Progenitor cell of endocrine pancreas (in vitro differentiated cells): ENCODE measurements around the gene PTPN13. TPM values are rescaled to one million over a fixed set of nuclear protein-coding genes. Genes with fewer than 3 reads are reported as not detected.

Experiments used
- DNase-seq: peaks from one replicate; pipeline ENCODE4 v3.0.0; 2021; ENCODE audit warnings: low spot score; ENCODE audit not compliant: unreplicated experiment
- H3K27ac Mint-ChIP-seq: 2 replicates; pipeline ENCODE4 v1.8.0; 2021; ENCODE audit warnings: mild to moderate bottlenecking, moderate library complexity, mixed read lengths
- H3K27me3 Mint-ChIP-seq: 2 replicates; pipeline ENCODE4 v1.8.0; 2021; ENCODE audit warnings: mixed read lengths
- H3K36me3 Mint-ChIP-seq: 2 replicates; pipeline ENCODE4 v1.8.0; 2022; ENCODE audit warnings: mixed read lengths; ENCODE audit not compliant: insufficient read depth
- H3K4me1 Mint-ChIP-seq: 2 replicates; pipeline ENCODE4 v1.8.0; 2021; ENCODE audit warnings: low read depth, mixed read lengths
- H3K4me3 Mint-ChIP-seq: 2 replicates; pipeline ENCODE4 v1.8.0; 2021; ENCODE audit warnings: low read depth, mild to moderate bottlenecking, moderate library complexity, mixed read lengths
- H3K9me3 Mint-ChIP-seq: 2 replicates; pipeline ENCODE4 v1.8.0; 2021; ENCODE audit warnings: low read depth, mixed read lengths
- total RNA-seq: library from RNA; stranded (reverse); gene quantifications from 2 replicates; pipeline ENCODE4 v1.2.1, GENCODE V29; 2021
- TF ChIP-seq, protein P1 (sequence below): fragments of 200-600 bp; sonication (generic); IDR thresholded peaks from one replicate; pipeline ENCODE4 v1.5.0; 2021; ENCODE audit warnings: antibody characterized with exemption, mild to moderate bottlenecking; ENCODE audit not compliant: unreplicated experiment

PTPN13 gene
- total RNA-seq, 1 donor from 2014 or later, result 63.1 TPM

DNA sequence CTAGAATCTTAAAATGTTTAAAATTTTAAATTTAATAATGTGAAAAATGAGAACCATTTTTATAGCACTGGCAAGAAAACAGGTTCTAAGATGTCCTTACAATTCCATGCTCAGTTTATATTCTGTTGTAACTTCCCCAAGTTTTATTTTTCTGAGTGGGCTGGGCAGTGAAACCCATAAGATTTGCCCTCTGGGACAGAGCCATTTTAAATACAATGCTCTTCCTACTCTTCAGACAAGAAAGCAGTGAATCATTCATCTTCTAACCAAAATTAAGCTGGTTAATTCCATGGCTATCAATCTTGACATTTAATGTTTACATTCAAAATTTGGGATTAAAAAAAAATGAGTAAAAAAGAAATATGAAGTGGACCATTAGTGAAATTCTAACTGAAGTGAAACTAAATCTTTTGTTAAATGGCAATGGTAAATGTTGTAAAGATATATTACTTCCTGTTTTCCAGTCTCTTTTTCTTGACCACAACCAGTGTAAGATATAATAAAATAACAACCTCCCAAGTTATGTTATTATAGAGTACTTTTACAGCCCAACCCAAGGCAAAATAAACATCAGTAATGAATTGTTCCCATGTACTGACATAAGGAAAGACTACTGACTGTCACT is 37.2 kb upstream of the PTPN13 start:
- no peak for DNase-seq
- no peak overlapping the region for H3K4me3 Mint-ChIP-seq
- no peaks in the 10 kb centered on the region for H3K36me3 Mint-ChIP-seq
- H3K27ac Mint-ChIP-seq, result no peak overlapping the region
- TF ChIP-seq, protein P1, sequence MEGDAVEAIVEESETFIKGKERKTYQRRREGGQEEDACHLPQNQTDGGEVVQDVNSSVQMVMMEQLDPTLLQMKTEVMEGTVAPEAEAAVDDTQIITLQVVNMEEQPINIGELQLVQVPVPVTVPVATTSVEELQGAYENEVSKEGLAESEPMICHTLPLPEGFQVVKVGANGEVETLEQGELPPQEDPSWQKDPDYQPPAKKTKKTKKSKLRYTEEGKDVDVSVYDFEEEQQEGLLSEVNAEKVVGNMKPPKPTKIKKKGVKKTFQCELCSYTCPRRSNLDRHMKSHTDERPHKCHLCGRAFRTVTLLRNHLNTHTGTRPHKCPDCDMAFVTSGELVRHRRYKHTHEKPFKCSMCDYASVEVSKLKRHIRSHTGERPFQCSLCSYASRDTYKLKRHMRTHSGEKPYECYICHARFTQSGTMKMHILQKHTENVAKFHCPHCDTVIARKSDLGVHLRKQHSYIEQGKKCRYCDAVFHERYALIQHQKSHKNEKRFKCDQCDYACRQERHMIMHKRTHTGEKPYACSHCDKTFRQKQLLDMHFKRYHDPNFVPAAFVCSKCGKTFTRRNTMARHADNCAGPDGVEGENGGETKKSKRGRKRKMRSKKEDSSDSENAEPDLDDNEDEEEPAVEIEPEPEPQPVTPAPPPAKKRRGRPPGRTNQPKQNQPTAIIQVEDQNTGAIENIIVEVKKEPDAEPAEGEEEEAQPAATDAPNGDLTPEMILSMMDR, result no peak
- peaks cover 37% of the 10 kb centered on the region for H3K4me1 Mint-ChIP-seq
- peaks cover 55% of the 10 kb centered on the region for H3K27me3 Mint-ChIP-seq
- H3K9me3 Mint-ChIP-seq, result no peaks in the 10 kb centered on the region

DNA sequence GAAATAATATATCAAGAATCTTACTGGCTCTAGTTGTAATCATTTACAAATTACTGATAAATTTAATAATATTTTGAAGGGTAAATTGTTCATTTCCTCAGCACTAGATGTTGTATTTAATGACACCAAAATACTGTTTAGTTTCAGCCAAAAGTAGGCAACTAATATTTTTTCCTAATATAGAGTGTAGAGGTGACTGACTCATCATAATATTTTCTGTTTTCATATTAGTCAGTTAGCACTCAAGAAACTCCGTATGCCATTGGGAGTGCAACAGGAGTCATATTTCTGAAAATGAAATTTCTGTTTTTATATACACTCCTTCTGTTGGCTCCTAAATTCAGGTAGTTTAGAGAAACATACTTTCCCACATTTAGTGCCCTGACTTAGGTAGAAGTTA is 36.6 kb upstream of the PTPN13 start:
- Mint-ChIP-seq H3K27ac (no peak overlapping the region), H3K9me3 (no peaks in the 10 kb centered on the region), H3K27me3 (peaks cover 54% of the 10 kb centered on the region), H3K4me3 (no peak overlapping the region), H3K4me1 (peaks cover 37% of the 10 kb centered on the region), H3K36me3 (no peaks in the 10 kb centered on the region)
- no peak for DNase-seq
- TF ChIP-seq, protein P1, result no peak

DNA sequence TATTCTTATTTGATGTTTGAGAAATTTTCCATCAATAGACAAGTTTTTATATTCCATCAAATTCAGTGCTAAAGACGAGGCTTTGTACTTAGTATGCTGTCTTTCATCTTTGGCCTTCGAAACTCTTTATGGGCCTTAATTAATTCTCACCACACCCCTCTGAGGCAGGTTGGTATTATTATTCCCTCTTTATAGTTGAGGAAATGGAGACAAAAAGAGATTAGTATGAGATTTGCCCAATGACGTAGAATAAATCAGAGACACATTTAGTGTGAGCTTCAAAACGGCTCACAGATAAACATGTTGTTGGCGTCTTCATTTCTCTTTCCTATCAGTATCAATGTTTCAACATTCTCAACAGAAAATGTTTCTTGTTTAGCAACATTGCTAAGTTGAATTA is 35.9 kb upstream of the PTPN13 start:
- DNase-seq, result no peak
- H3K4me1 Mint-ChIP-seq, result peaks cover 36% of the 10 kb centered on the region

DNA sequence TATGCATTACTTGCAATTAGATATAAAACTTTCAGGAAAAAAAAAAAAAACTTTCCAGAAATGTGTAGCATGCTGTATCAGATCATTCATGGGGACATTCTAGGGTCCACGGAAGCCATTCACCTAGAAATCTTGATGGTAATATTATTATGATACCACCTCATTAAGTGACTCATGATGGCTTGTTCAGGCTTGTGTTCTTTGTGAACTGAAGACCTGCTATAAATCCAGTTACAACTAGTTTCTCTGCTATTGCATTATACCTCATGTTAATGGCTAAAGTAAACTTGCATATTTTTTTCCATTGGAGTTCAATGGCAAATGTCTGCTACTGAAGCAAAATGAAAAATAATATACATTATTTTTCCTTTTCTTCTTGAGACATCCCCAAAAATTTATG is 35.3 kb upstream of the PTPN13 start:
- Mint-ChIP-seq H3K27me3 (peaks cover 51% of the 10 kb centered on the region), H3K4me1 (peaks cover 34% of the 10 kb centered on the region), H3K9me3 (no peaks in the 10 kb centered on the region), H3K36me3 (no peaks in the 10 kb centered on the region), H3K4me3 (no peak overlapping the region), H3K27ac (no peak overlapping the region)
- TF ChIP-seq, protein P1, result no peak
- DNase-seq, result no peak

More for the DNA sequence above, 35.9 kb upstream of the PTPN13 start:
- Mint-ChIP-seq H3K36me3 (no peaks in the 10 kb centered on the region), H3K27ac (no peak overlapping the region), H3K27me3 (peaks cover 53% of the 10 kb centered on the region), H3K9me3 (no peaks in the 10 kb centered on the region), H3K4me3 (no peak overlapping the region)
- TF ChIP-seq, protein P1, result no peak

DNA sequence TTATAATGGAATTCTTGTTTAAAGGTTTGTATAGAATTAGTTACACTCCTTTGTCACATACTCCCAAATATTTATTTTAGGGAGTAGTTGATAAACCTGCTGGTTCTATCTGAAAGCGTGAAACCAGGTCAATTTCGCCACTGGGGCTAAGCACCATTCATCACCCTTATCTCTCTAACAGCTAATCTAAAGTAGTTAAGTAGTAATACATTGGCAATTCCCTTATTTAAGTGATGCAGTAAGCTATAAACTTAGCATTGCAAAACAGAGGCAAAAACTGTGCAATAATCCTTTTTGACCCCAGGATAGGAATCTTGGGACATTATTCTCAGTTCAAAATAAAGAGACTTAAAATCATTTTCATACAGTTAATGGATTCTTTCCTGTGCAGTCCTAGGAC is 33.7 kb upstream of the PTPN13 start:
- no peak for DNase-seq
- H3K27me3 Mint-ChIP-seq, result peaks cover 51% of the 10 kb centered on the region
- TF ChIP-seq, protein P1, result no peak
- H3K9me3 Mint-ChIP-seq, result no peaks in the 10 kb centered on the region
- H3K36me3 Mint-ChIP-seq, result no peaks in the 10 kb centered on the region
- peaks cover 40% of the 10 kb centered on the region for H3K4me1 Mint-ChIP-seq
- H3K27ac Mint-ChIP-seq, result no peak overlapping the region
- no peak overlapping the region for H3K4me3 Mint-ChIP-seq
